Body of pancreas (tissue), 4 donors: ENCODE measurements around the gene SKAP1.

Source experiments
- CTCF ChIP-seq, 7 experiments: fragments of 450-650 bp in 4 of 7; fragments of 200-600 bp in 3 of 7; sonication (generic) in 3 of 7; IDR thresholded peaks; one replicate each; pipeline ENCODE4 v1.5.1; 2016 to 2019; ENCODE audit warnings: antibody characterized with exemption in 7 of 7
- POLR2A ChIP-seq, 3 donors: fragments of 450-650 bp; IDR thresholded peaks; one replicate each; pipeline ENCODE4 v1.6.1; 2016; ENCODE audit warnings: antibody characterized with exemption in 3 of 3, mild to moderate bottlenecking in 2 of 3

GRCh38 chr17:48244121-48244711 is 185.8 kb downstream of the SKAP1 start:
- no peak for TF ChIP-seq CTCF (IDR thresholded peaks at IDR 0.05)
- no peak for TF ChIP-seq POLR2A (IDR thresholded peaks at IDR 0.05)
